HG02938 (cell line): ENCODE results near the gene CXXC1.
"Not testable (repeated sequence)": the region's sequence is repeated elsewhere in the genome, so short reads cannot be mapped to it uniquely, and the experiment has no call there.

Source experiments
- ATAC-seq: cut with Tn5 transposase; IDR thresholded peaks from one replicate; pipeline ENCODE4 v1.9.1; 2021; ENCODE audit warnings: mild to moderate bottlenecking, moderate library complexity; ENCODE audit not compliant: unreplicated experiment

CXXC1 gene

GRCh38 chr18:50287441-50288347, at the start of gene CXXC1:
CXXC1 (minus strand) TSS chr18:50287692; CDS start chr18:50287589, 103 bp downstream.
- peak; percentile 88 for ATAC-seq

GRCh38 chr18:50334546-50335152, 47.2 kb upstream of the CXXC1 start:
- ATAC-seq = peak; percentile 70

- ATAC-seq = no peak
Observed at GRCh38 chr18:50331691-50332090, 44.2 kb upstream of the CXXC1 start.

- no peak for ATAC-seq
Observed at GRCh38 chr18:50330176-50330575, 42.7 kb upstream of the CXXC1 start.

- no peak for ATAC-seq
Observed at GRCh38 chr18:50327983-50328382, 40.5 kb upstream of the CXXC1 start.

- peak; percentile 76 for ATAC-seq
Observed at GRCh38 chr18:50320719-50321118, 33.2 kb upstream of the CXXC1 start.

- peak; percentile 82 for ATAC-seq
Observed at GRCh38 chr18:50315100-50315871, 27.8 kb upstream of the CXXC1 start.

GRCh38 chr18:50313873-50314460, 26.5 kb upstream of the CXXC1 start:
- ATAC-seq = no peak

GRCh38 chr18:50313031-50313607, 25.6 kb upstream of the CXXC1 start:
- peak; percentile 21 for ATAC-seq

- peak; percentile 66 for ATAC-seq
Observed at GRCh38 chr18:50312296-50313030, 25.0 kb upstream of the CXXC1 start.

- ATAC-seq = no peak
Observed at GRCh38 chr18:50311650-50312049, 24.2 kb upstream of the CXXC1 start.

- no peak for ATAC-seq
Observed at GRCh38 chr18:50310080-50310479, 22.6 kb upstream of the CXXC1 start.

- ATAC-seq = not testable (repeated sequence)
Observed at GRCh38 chr18:50308851-50309250, 21.4 kb upstream of the CXXC1 start.

- peak; percentile 94 for ATAC-seq
Observed at GRCh38 chr18:50307738-50308470, 20.4 kb upstream of the CXXC1 start.

GRCh38 chr18:50307400-50307737, 19.9 kb upstream of the CXXC1 start:
- no peak for ATAC-seq

- ATAC-seq = no peak
Observed at GRCh38 chr18:50306944-50307343, 19.5 kb upstream of the CXXC1 start.

GRCh38 chr18:50301074-50301473, 13.6 kb upstream of the CXXC1 start:
- no peak for ATAC-seq

- ATAC-seq = no peak
Observed at GRCh38 chr18:50299626-50300388, 12.3 kb upstream of the CXXC1 start.
